NCI-H2107 treated with DMSO at 0.1 percent for 48 hours (cell line): ENCODE measurements around the gene ZNF655.

Experiments
- DNase-seq: peaks from one replicate; lab custom pipeline; 2025; ENCODE audit not compliant: unreplicated experiment; lab: John Stamatoyannopoulos, UW

Gene ZNF655

GRCh38 chr7:99601656-99602310, 43.3 kb downstream of the ZNF655 start:
- DNase-seq = no peak

- no peak for DNase-seq
Measured at GRCh38 chr7:99605527-99605926, 47.1 kb downstream of the ZNF655 start.

- no peak for DNase-seq
Measured at GRCh38 chr7:99606531-99606930, 48.1 kb downstream of the ZNF655 start.

- no peak for DNase-seq
Measured at GRCh38 chr7:99607548-99607947, 49.1 kb downstream of the ZNF655 start.

- DNase-seq = no peak
Measured at GRCh38 chr7:99614495-99614894, 56.1 kb downstream of the ZNF655 start.

- DNase-seq = no peak
Measured at GRCh38 chr7:99615989-99616358, 57.5 kb downstream of the ZNF655 start.

- peak; percentile 54 for DNase-seq
Measured at GRCh38 chr7:99616359-99617191, 58.1 kb downstream of the ZNF655 start, which contains the start of gene ZSCAN25. TSS of gene ZSCAN25 (plus strand) at chr7:99616946. CDS start at chr7:99619607, 2,661 bp downstream.

GRCh38 chr7:99617192-99617781, 58.8 kb downstream of the ZNF655 start:
- DNase-seq = no peak

- no peak for DNase-seq
Measured at GRCh38 chr7:99618726-99619125, 60.3 kb downstream of the ZNF655 start.

- no peak for DNase-seq
Measured at GRCh38 chr7:99619571-99620130, 61.2 kb downstream of the ZNF655 start.

GRCh38 chr7:99621271-99621670, 62.8 kb downstream of the ZNF655 start:
- DNase-seq = no peak

- DNase-seq = no peak
Measured at GRCh38 chr7:99622596-99622995, 64.2 kb downstream of the ZNF655 start.

GRCh38 chr7:99623091-99623693, 64.8 kb downstream of the ZNF655 start:
- DNase-seq = no peak

- DNase-seq = no peak
Measured at GRCh38 chr7:99623702-99624447, 65.4 kb downstream of the ZNF655 start.

- no peak for DNase-seq
Measured at GRCh38 chr7:99624484-99624883, 66.0 kb downstream of the ZNF655 start.

- DNase-seq = no peak
Measured at GRCh38 chr7:99625321-99625720, 66.9 kb downstream of the ZNF655 start.

- no peak for DNase-seq
Measured at GRCh38 chr7:99625961-99626360, 67.5 kb downstream of the ZNF655 start.
